CD4-positive, CD25-positive, alpha-beta regulatory T cell (primary cell): ENCODE measurements around the gene FUT1. TPM values are rescaled to one million over a fixed set of nuclear protein-coding genes. Genes with fewer than 3 reads are reported as not detected.

Experiments used
- ATAC-seq, 2 donors: fragments of 150-1000 bp; cut with Tn5 transposase; one replicate each; pipeline ENCODE4 v1.10.0; 2021; ENCODE audit warnings: low read depth in 2 of 2, moderate number of reproducible peaks in 2 of 2, moderate library complexity in 1 of 2
- DNase-seq, 3 donors: peaks; one replicate each; pipeline versions ENCODE4 v3.0.0 to v3.0.0-alpha.2; 2012 to 2022; ENCODE audit warnings: mixed read lengths in 1 of 3
- H3K27ac ChIP-seq: one replicate; pipeline ENCODE4 v1.7.0; 2013; ENCODE audit warnings: mild to moderate bottlenecking, low read length; ENCODE audit not compliant: insufficient read depth, poor library complexity, severe bottlenecking
- H3K27me3 ChIP-seq: one replicate; pipeline ENCODE4 v1.7.0; 2013; ENCODE audit warnings: low read length; ENCODE audit not compliant: control insufficient read depth, insufficient read depth
- H3K36me3 ChIP-seq: one replicate; pipeline ENCODE4 v1.7.0; 2013; ENCODE audit warnings: mild to moderate bottlenecking, low read length, moderate library complexity; ENCODE audit not compliant: control insufficient read depth, insufficient read depth
- H3K4me1 ChIP-seq: 2 replicates; pipeline ENCODE4 v1.7.0; 2013; ENCODE audit warnings: mild to moderate bottlenecking, low read length; ENCODE audit not compliant: insufficient read depth, control insufficient read depth, poor library complexity, severe bottlenecking
- H3K4me3 ChIP-seq: one replicate; pipeline ENCODE4 v1.7.0; 2013; ENCODE audit warnings: low read depth, mild to moderate bottlenecking, low read length, moderate library complexity
- H3K9me3 ChIP-seq, 2 experiments: 1 replicate in 1 of 2; 2 replicates in 1 of 2; pipeline ENCODE4 v1.7.0; 2013; ENCODE audit warnings: low read length in 2 of 2, mild to moderate bottlenecking in 1 of 2, moderate library complexity in 1 of 2; ENCODE audit not compliant: control insufficient read depth in 2 of 2
- H3K27ac Mint-ChIP-seq, 3 donors: one replicate each; pipeline ENCODE4 v1.8.0; 2020 to 2022; ENCODE audit warnings: mild to moderate bottlenecking in 3 of 3, mixed read lengths in 3 of 3, moderate library complexity in 2 of 3
- H3K27me3 Mint-ChIP-seq: one replicate; pipeline ENCODE4 v1.8.0; 2022; ENCODE audit warnings: mild to moderate bottlenecking, mixed read lengths
- H3K36me3 Mint-ChIP-seq: one replicate; pipeline ENCODE4 v1.8.0; 2020; ENCODE audit warnings: mixed read lengths
- H3K4me1 Mint-ChIP-seq, 4 donors: one replicate each; pipeline ENCODE4 v1.8.0; 2020 to 2022; ENCODE audit warnings: mixed read lengths in 4 of 4, mild to moderate bottlenecking in 1 of 4
- H3K4me3 Mint-ChIP-seq, 4 donors: one replicate each; pipeline ENCODE4 v1.8.0; 2020 to 2022; ENCODE audit warnings: mild to moderate bottlenecking in 4 of 4, mixed read lengths in 4 of 4, moderate library complexity in 3 of 4
- H3K9me3 Mint-ChIP-seq, 7 donors: one replicate each; pipeline ENCODE4 v1.8.0; 2020 to 2022; ENCODE audit warnings: mixed read lengths in 7 of 7, mild to moderate bottlenecking in 3 of 7, moderate library complexity in 2 of 7
- polyA plus RNA-seq, 4 donors: library from polyadenylated mRNA; unstranded; fragments of 300-500 nt; fragmentation: Illumina TruSeq; gene quantifications; one replicate each; pipeline ENCODE4 v1.2.3, GENCODE V29; 2021
- total RNA-seq: library from RNA; stranded (reverse); gene quantifications from one replicate; pipeline ENCODE4 v1.2.3, GENCODE V29; 2022

FUT1 gene
- total and polyA plus RNA-seq, 5 donors from 2014 or later, result 0.06 to 0.14 TPM; not detected in 3

- H3K36me3 Mint-ChIP-seq, result no peaks in the 10 kb centered on the region
- peaks cover 0 to 4% (median 0%) of the 10 kb centered on the region in 7 donors for H3K9me3 Mint-ChIP-seq
- Histone ChIP-seq H3K9me3 (no peaks in the 10 kb centered on the region), H3K36me3 (no peaks in the 10 kb centered on the region), H3K4me1 (peaks cover 18% of the 10 kb centered on the region), H3K27ac (no peak overlapping the region), H3K4me3 (no peak overlapping the region), H3K27me3 (peaks cover 2% of the 10 kb centered on the region)
- H3K27ac Mint-ChIP-seq, result no peak overlapping the region
- DNase-seq, result no peak
- ATAC-seq, result no peak
- H3K4me3 Mint-ChIP-seq, result no peak overlapping the region
- H3K4me1 Mint-ChIP-seq, result peaks cover 0 to 25% (median 11%) of the 10 kb centered on the region in 4 donors
- H3K27me3 Mint-ChIP-seq, result peaks cover 42% of the 10 kb centered on the region
Measured at GRCh38 chr19:48755787-48756186, 3.3 kb upstream of the FUT1 start.

DNA sequence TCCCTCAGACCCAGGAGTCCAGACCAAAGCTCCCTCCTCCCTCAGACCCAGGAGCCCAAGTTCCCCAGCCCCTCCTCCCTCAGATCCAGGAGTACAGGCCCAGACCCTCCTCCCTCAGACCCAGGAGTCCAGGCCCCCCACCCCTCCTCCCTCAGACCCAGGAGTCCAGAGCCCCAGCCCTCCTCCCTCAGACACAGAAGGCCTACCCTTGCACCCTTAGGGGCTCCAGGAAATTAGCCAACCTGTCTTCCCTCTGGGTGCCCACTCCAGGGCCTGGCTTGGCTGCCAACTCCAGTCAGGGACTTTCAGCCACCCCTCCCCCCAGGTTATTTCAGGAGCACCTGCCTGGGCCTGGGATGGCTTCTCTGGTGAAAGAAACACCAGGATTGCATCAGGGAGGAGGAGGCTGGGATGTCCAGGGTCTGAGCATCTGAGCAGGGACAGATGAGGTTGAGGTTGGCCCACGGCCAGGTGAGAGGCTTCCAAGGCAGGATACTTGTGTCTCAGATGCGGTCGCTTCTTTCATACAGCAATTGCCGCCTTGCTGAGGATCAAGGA is 2.7 kb upstream of the FUT1 start, which contains the start of gene FGF21:
Gene FGF21 (plus strand): TSS at position 441 of the 558 bp plus-strand sequence. CDS start 713 bp downstream, outside the sequence.
- Mint-ChIP-seq H3K4me1 (peaks cover 0 to 21% (median 11%) of the 10 kb centered on the region in 4 donors), H3K4me3 (peak within 1 kb of the TSS in 1 of 4 donors; percentile 80), H3K27me3 (peaks cover 36% of the 10 kb centered on the region), H3K9me3 (peaks cover 0 to 4% (median 0%) of the 10 kb centered on the region in 7 donors), H3K36me3 (no peaks in the 10 kb centered on the region), H3K27ac (no peak within 1 kb of the TSS)
- ATAC-seq (no peak), DNase-seq (no peak)
- Histone ChIP-seq H3K27ac (no peak within 1 kb of the TSS), H3K4me3 (no peak within 1 kb of the TSS), H3K4me1 (peaks cover 18% of the 10 kb centered on the region), H3K27me3 (peaks cover 2% of the 10 kb centered on the region), H3K36me3 (no peaks in the 10 kb centered on the region), H3K9me3 (no peaks in the 10 kb centered on the region)

GRCh38 chr19:48751845-48752495 is 471 bp downstream of the FUT1 start:
- Mint-ChIP-seq H3K36me3 (no peaks in the 10 kb centered on the region), H3K4me1 (peaks cover 0 to 25% (median 13%) of the 10 kb centered on the region in 4 donors), H3K27me3 (peaks cover 49% of the 10 kb centered on the region), H3K9me3 (peaks cover 0 to 4% (median 0%) of the 10 kb centered on the region in 7 donors), H3K4me3 (peak overlapping the region in 3 of 4 donors; percentile 73 to 89 (median 83)), H3K27ac (peak overlapping the region in 1 of 3 donors; percentile 58)
- H3K27ac ChIP-seq, result no peak overlapping the region
- peaks cover 21% of the 10 kb centered on the region for H3K4me1 ChIP-seq
- no peaks in the 10 kb centered on the region for H3K9me3 ChIP-seq
- H3K27me3 ChIP-seq, result peaks cover 2% of the 10 kb centered on the region
- peak in 1 of 3 donors; percentile 54 for DNase-seq
- H3K4me3 ChIP-seq, result no peak overlapping the region
- no peak for ATAC-seq
- no peaks in the 10 kb centered on the region for H3K36me3 ChIP-seq

DNA sequence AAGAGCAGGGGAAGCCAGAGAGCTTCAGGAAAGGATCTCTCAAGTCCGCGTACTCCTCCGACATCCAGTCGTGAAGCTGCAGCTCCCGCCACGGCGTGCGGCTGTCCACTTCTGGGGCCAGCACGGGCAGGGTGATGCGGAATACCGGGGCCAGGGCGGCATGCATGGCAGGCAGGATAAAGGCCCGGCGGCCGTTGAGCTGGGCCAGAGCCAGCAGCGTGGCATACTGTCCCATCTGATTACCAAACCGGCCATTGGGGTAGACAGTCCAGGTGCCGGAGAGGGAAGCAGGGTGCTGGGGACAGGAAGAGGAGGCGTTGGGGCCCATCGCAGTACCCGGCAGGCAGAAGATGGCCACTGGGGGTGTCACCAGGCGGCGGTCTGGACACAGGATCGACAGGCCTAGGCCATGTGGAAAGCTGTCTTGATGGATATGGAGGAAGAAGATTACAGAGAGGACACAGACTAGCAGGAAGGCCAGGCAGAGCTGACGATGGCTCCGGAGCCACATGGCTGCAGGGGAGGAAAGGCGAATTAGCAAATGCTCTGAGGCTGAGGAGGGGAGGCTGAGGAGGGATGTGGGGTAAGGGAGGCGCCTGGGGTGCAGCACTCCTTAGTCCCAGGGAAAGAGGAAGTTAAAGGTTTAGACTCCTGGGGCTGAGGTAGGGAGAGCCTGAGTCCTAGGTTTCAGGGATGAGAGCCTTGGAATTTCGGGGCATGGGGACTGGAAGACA is 1.5 kb downstream of the FUT1 start:
- H3K4me1 ChIP-seq, result peaks cover 22% of the 10 kb centered on the region
- H3K4me3 ChIP-seq, result no peak overlapping the region
- Mint-ChIP-seq H3K27me3 (peaks cover 54% of the 10 kb centered on the region), H3K4me3 (peak overlapping the region; percentile 49 to 87 (median 62)), H3K9me3 (peaks cover 0 to 4% (median 0%) of the 10 kb centered on the region in 7 donors), H3K36me3 (no peaks in the 10 kb centered on the region), H3K4me1 (peaks cover 0 to 34% (median 13%) of the 10 kb centered on the region in 4 donors), H3K27ac (peak overlapping the region in 1 of 3 donors; percentile 36)
- peaks cover 2% of the 10 kb centered on the region for H3K27me3 ChIP-seq
- DNase-seq (no peak), ATAC-seq (no peak)
- H3K27ac ChIP-seq, result no peak overlapping the region
- H3K36me3 ChIP-seq, result no peaks in the 10 kb centered on the region
- H3K9me3 ChIP-seq, result no peaks in the 10 kb centered on the region

DNA sequence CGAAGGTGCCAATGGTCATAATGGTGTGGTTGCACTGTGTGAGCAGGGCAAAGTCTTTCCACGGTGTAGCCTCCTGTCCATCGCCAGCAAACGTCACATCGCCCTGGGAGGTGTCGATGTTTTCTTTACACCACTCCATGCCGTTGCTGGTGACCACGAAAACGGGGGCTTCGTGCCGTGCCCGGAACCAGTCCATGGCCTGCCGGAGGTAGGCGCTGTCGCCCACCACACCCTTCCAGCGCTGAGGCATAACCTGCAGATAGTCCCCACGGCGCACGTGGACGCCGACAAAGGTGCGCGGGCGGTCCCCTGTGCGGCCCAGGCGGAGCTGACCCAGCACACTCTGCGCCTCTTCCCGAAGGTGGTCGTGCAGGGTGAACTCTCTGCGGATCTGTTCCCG is 2.1 kb downstream of the FUT1 start:
- Histone ChIP-seq H3K4me1 (peaks cover 22% of the 10 kb centered on the region), H3K27me3 (peaks cover 1% of the 10 kb centered on the region), H3K4me3 (no peak overlapping the region), H3K9me3 (peaks cover 0 to 2% of the 10 kb centered on the region in 2 experiments), H3K36me3 (no peaks in the 10 kb centered on the region), H3K27ac (no peak overlapping the region)
- no peak for ATAC-seq
- peaks cover 58% of the 10 kb centered on the region for H3K27me3 Mint-ChIP-seq
- H3K36me3 Mint-ChIP-seq, result no peaks in the 10 kb centered on the region
- H3K4me3 Mint-ChIP-seq, result no peak overlapping the region
- H3K27ac Mint-ChIP-seq, result no peak overlapping the region
- DNase-seq, result no peak
- H3K4me1 Mint-ChIP-seq, result peaks cover 0 to 37% (median 13%) of the 10 kb centered on the region in 4 donors
- peaks cover 0 to 4% (median 0%) of the 10 kb centered on the region in 7 donors for H3K9me3 Mint-ChIP-seq

GRCh38 chr19:48749571-48750198 is 2.8 kb downstream of the FUT1 start:
- Mint-ChIP-seq H3K4me1 (peaks cover 0 to 41% (median 13%) of the 10 kb centered on the region in 4 donors), H3K9me3 (peaks cover 0 to 4% (median 0%) of the 10 kb centered on the region in 7 donors), H3K36me3 (no peaks in the 10 kb centered on the region), H3K27me3 (peaks cover 57% of the 10 kb centered on the region), H3K27ac (no peak overlapping the region), H3K4me3 (peak overlapping the region in 1 of 4 donors; percentile 41)
- DNase-seq, result no peak
- Histone ChIP-seq H3K9me3 (peaks cover 0 to 5% of the 10 kb centered on the region in 2 experiments), H3K4me1 (peaks cover 22% of the 10 kb centered on the region), H3K27me3 (no peaks in the 10 kb centered on the region), H3K27ac (no peak overlapping the region), H3K4me3 (no peak overlapping the region), H3K36me3 (no peaks in the 10 kb centered on the region)
- ATAC-seq, result no peak
